ENCODE results near the gene RIC8A.

- TF ChIP-seq CTCF (IDR thresholded peaks at IDR 0.05) (no peak), POLR2A (IDR thresholded peaks at IDR 0.05; ENCODE audit: low read depth) (no peak)
These were observed 7.1 kb upstream of the RIC8A start for GRCh38 chr11:200224-201003.
